CMK (cell line): Measurements from ENCODE around the gene FMNL2.

ENCODE experiments used
- DNase-seq: peaks from one replicate; pipeline ENCODE4 v3.0.0-alpha.2; 2010; ENCODE audit warnings: low read depth

The FMNL2 gene

GRCh38 chr2:152557273-152557888 is 222.4 kb downstream of the FMNL2 start:
- DNase-seq: no peak

- no peak for DNase-seq
These were observed 223.4 kb downstream of the FMNL2 start for GRCh38 chr2:152558158-152558984.

GRCh38 chr2:152559008-152559407 is 224.0 kb downstream of the FMNL2 start:
- no peak for DNase-seq

- DNase-seq: no peak
These were observed 225.2 kb downstream of the FMNL2 start for GRCh38 chr2:152560166-152560565.

- no peak for DNase-seq
These were observed 226.1 kb downstream of the FMNL2 start for GRCh38 chr2:152560873-152561595.

GRCh38 chr2:152562198-152562884 is 227.4 kb downstream of the FMNL2 start:
- DNase-seq: no peak

- no peak for DNase-seq
These were observed 228.8 kb downstream of the FMNL2 start for GRCh38 chr2:152563764-152564163.

- DNase-seq: no peak
These were observed 230.0 kb downstream of the FMNL2 start for GRCh38 chr2:152564754-152565551.

- DNase-seq: no peak
These were observed 231.1 kb downstream of the FMNL2 start for GRCh38 chr2:152565884-152566727.

GRCh38 chr2:152566728-152567069 is 231.7 kb downstream of the FMNL2 start:
- DNase-seq: no peak

- no peak for DNase-seq
These were observed 233.6 kb downstream of the FMNL2 start for GRCh38 chr2:152568531-152568930.

GRCh38 chr2:152569186-152569585 is 234.2 kb downstream of the FMNL2 start:
- DNase-seq: no peak

- DNase-seq: no peak
These were observed 236.2 kb downstream of the FMNL2 start for GRCh38 chr2:152571048-152571766.

GRCh38 chr2:152572031-152572430 is 237.1 kb downstream of the FMNL2 start:
- DNase-seq: no peak

GRCh38 chr2:152573168-152573567 is 238.2 kb downstream of the FMNL2 start:
- no peak for DNase-seq

GRCh38 chr2:152577579-152577978 is 242.6 kb downstream of the FMNL2 start:
- DNase-seq: no peak

GRCh38 chr2:152578573-152578972 is 243.6 kb downstream of the FMNL2 start:
- no peak for DNase-seq

GRCh38 chr2:152580714-152581113 is 245.7 kb downstream of the FMNL2 start:
- no peak for DNase-seq

- no peak for DNase-seq
These were observed 246.4 kb downstream of the FMNL2 start for GRCh38 chr2:152581360-152581759.

- DNase-seq: no peak
These were observed 247.1 kb downstream of the FMNL2 start for GRCh38 chr2:152582081-152582480.
